HEK293 (cell line): Measurements from ENCODE around the gene TMEM272.

Source experiments
- FEZF1 ChIP-seq: fragments of 450-650 bp; formaldehyde crosslinking; IDR thresholded peaks from 2 replicates; pipeline ENCODE4 v1.5.1; 2016; ENCODE audit warnings: missing biosample characterization, missing genetic modification characterization
- KLF1 ChIP-seq: fragments of 450-650 bp; formaldehyde crosslinking; IDR thresholded peaks from 2 replicates; pipeline ENCODE4 v1.5.1; 2016; ENCODE audit warnings: missing biosample characterization, missing genetic modification characterization
- KLF7 ChIP-seq: fragments of 450-650 bp; formaldehyde crosslinking; IDR thresholded peaks from 2 replicates; pipeline ENCODE4 v1.5.1; 2016; ENCODE audit warnings: missing biosample characterization, missing genetic modification characterization, borderline replicate concordance
- KLF9 ChIP-seq: fragments of 450-650 bp; formaldehyde crosslinking; IDR thresholded peaks from 2 replicates; pipeline ENCODE4 v1.5.1; 2016; ENCODE audit warnings: missing biosample characterization, missing genetic modification characterization, low read depth
- SP2 ChIP-seq: fragments of 450-650 bp; formaldehyde crosslinking; IDR thresholded peaks from 2 replicates; pipeline ENCODE4 v1.5.1; 2016; ENCODE audit warnings: missing biosample characterization, missing genetic modification characterization
- SP3 ChIP-seq: fragments of 450-650 bp; formaldehyde crosslinking; IDR thresholded peaks from 2 replicates; pipeline ENCODE4 v1.5.1; 2016; ENCODE audit warnings: missing biosample characterization, missing genetic modification characterization
- ZEB2 ChIP-seq: fragments of 450-650 bp; formaldehyde crosslinking; IDR thresholded peaks from 2 replicates; pipeline ENCODE4 v1.5.1; 2016; ENCODE audit warnings: missing biosample characterization, missing genetic modification characterization
- ZIC2 ChIP-seq: fragments of 450-650 bp; formaldehyde crosslinking; IDR thresholded peaks from 2 replicates; pipeline ENCODE4 v1.5.1; 2016; ENCODE audit warnings: missing biosample characterization, missing genetic modification characterization
- ZNF121 ChIP-seq: fragments of 450-650 bp; formaldehyde crosslinking; IDR thresholded peaks from 2 replicates; pipeline ENCODE4 v1.5.1; 2016; ENCODE audit warnings: missing biosample characterization, missing genetic modification characterization
- ZNF335 ChIP-seq: fragments of 450-650 bp; formaldehyde crosslinking; conservative IDR thresholded peaks from 2 replicates; pipeline ENCODE4 v1.5.1; 2016; ENCODE audit warnings: missing biosample characterization, missing genetic modification characterization
- ZNF394 ChIP-seq: fragments of 450-650 bp; formaldehyde crosslinking; IDR thresholded peaks from 2 replicates; pipeline ENCODE4 v1.5.1; 2016; ENCODE audit warnings: missing biosample characterization, missing genetic modification characterization, mild to moderate bottlenecking, moderate library complexity, borderline replicate concordance
- ZNF629 ChIP-seq: fragments of 450-650 bp; formaldehyde crosslinking; IDR thresholded peaks from 2 replicates; pipeline ENCODE4 v1.5.1; 2017; ENCODE audit warnings: missing biosample characterization, missing genetic modification characterization
- ZNF76 ChIP-seq: fragments of 450-650 bp; formaldehyde crosslinking; IDR thresholded peaks from 2 replicates; pipeline ENCODE4; 2016; ENCODE audit warnings: low read depth, missing biosample characterization, missing genetic modification characterization, borderline replicate concordance
- TF ChIP-seq, protein P1 (sequence below): fragments of 450-650 bp; IDR thresholded peaks from 2 replicates; pipeline ENCODE4 v1.5.1; 2018; ENCODE audit warnings: missing biosample characterization, mild to moderate bottlenecking, missing genetic modification characterization
- TF ChIP-seq, protein P2 (sequence below): sonication (generic); formaldehyde crosslinking; IDR thresholded peaks from 2 replicates; pipeline ENCODE4 v1.8.1; 2022; ENCODE audit warnings: mild to moderate bottlenecking, moderate library complexity, missing genetic modification reagents
- TF ChIP-seq, protein P3 (sequence below): fragments of 450-650 bp; formaldehyde crosslinking; IDR thresholded peaks from 2 replicates; pipeline ENCODE4 v1.5.1; 2017; ENCODE audit warnings: missing biosample characterization, missing genetic modification characterization
- TF ChIP-seq, protein P4 (sequence below): fragments of 450-650 bp; formaldehyde crosslinking; IDR thresholded peaks from 2 replicates; pipeline ENCODE4 v1.5.1; 2016; ENCODE audit warnings: missing biosample characterization, missing genetic modification characterization
- TF ChIP-seq, protein P5 (sequence below): fragments of 450-650 bp; formaldehyde crosslinking; IDR thresholded peaks from 2 replicates; pipeline ENCODE4 v1.5.1; 2017; ENCODE audit warnings: missing biosample characterization, mild to moderate bottlenecking, missing genetic modification characterization, moderate library complexity
- TF ChIP-seq, protein P6 (sequence below): fragments of 450-650 bp; formaldehyde crosslinking; IDR thresholded peaks from 2 replicates; pipeline ENCODE4 v1.5.1; 2017; ENCODE audit warnings: missing biosample characterization, missing genetic modification characterization
- TF ChIP-seq, protein P7 (sequence below): fragments of 450-650 bp; formaldehyde crosslinking; IDR thresholded peaks from 2 replicates; pipeline ENCODE4 v1.5.1; 2016; ENCODE audit warnings: missing biosample characterization, missing genetic modification characterization
- TF ChIP-seq, protein P8 (sequence below): fragments of 450-650 bp; formaldehyde crosslinking; IDR thresholded peaks from 2 replicates; pipeline ENCODE4 v1.5.1; 2016; ENCODE audit warnings: missing biosample characterization, missing genetic modification characterization
- TF ChIP-seq, protein P9 (sequence below): fragments of 450-650 bp; formaldehyde crosslinking; IDR thresholded peaks from 2 replicates; pipeline ENCODE4 v1.5.1; 2016; ENCODE audit warnings: missing biosample characterization, missing genetic modification characterization

The TMEM272 gene

DNA sequence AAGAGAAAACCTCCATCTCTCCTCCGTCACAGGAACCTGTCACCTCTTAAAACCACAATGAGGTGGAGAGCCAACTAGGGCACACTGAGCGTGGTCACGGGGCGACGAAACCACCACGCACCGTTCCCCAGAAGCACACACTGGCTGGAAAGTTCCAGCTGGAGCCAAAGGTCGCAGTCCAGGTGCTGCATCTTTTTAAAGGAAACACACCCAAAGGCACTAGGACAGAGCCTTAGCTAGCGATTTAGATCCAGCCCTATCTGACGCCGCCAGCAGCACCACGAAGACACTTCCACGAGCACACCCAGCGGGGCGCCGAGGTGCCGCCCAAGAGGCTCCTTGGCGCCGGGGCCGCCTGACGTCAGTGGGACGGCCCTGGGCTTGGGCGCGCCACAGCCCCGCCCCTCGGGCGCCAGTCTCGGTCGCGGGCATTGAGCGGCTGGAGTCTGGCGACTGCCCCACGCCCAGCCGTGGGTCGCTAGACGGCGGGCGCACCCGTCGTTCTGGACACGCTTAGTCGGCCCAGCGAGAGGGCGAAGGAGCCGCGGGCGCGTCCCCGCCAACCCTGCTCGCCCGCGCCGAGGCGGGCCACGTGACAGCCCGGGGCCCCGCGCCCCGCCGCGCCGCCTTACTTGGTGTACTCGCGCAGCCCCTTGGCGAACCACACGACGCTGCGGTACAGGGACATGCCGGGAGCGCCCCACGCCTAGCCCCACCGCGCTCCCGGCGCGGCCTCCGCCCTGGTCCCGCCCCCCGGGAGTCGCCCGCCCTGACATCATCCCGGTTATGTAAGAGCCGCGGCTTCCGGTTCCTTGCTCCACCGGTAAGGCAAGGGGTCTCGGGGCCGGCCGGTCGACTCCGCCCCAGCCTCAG lies 41.3 kb downstream of the TMEM272 start, which contains the start of gene DHRS12 (continued):
- peak; percentile 44 for TF ChIP-seq FEZF1 (tag by site-specific recombination)
- 0 out of 2 replicates have a peak, but pooled peaks have one; percentile 15 for TF ChIP-seq ZNF394 (tag by site-specific recombination)
- TF ChIP-seq, protein P1, sequence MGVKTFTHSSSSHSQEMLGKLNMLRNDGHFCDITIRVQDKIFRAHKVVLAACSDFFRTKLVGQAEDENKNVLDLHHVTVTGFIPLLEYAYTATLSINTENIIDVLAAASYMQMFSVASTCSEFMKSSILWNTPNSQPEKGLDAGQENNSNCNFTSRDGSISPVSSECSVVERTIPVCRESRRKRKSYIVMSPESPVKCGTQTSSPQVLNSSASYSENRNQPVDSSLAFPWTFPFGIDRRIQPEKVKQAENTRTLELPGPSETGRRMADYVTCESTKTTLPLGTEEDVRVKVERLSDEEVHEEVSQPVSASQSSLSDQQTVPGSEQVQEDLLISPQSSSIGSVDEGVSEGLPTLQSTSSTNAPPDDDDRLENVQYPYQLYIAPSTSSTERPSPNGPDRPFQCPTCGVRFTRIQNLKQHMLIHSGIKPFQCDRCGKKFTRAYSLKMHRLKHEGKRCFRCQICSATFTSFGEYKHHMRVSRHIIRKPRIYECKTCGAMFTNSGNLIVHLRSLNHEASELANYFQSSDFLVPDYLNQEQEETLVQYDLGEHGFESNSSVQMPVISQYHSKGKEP (tag by site-specific recombination): 0 out of 2 replicates have a peak, but pooled peaks have one; percentile 9
- TF ChIP-seq KLF1 (tag by site-specific recombination): peak; percentile 82
- TF ChIP-seq, protein P2, sequence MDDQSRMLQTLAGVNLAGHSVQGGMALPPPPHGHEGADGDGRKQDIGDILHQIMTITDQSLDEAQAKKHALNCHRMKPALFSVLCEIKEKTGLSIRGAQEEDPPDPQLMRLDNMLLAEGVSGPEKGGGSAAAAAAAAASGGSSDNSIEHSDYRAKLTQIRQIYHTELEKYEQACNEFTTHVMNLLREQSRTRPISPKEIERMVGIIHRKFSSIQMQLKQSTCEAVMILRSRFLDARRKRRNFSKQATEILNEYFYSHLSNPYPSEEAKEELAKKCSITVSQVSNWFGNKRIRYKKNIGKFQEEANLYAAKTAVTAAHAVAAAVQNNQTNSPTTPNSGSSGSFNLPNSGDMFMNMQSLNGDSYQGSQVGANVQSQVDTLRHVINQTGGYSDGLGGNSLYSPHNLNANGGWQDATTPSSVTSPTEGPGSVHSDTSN (CRISPR knock-in tag): peak; percentile 64; the same call in 1 of the 2 replicates
- peak; percentile 51; the same call in 1 of the 2 replicates for TF ChIP-seq ZNF76 (tag by site-specific recombination)
- peak; percentile 27 for TF ChIP-seq ZNF335 (tag by site-specific recombination)
- peak; percentile 78 for TF ChIP-seq SP2 (tag by site-specific recombination)
- peak; percentile 75; the same call in 1 of the 2 replicates for TF ChIP-seq KLF9 (tag by site-specific recombination)
- peak; percentile 83 for TF ChIP-seq SP3
- TF ChIP-seq, protein P3, sequence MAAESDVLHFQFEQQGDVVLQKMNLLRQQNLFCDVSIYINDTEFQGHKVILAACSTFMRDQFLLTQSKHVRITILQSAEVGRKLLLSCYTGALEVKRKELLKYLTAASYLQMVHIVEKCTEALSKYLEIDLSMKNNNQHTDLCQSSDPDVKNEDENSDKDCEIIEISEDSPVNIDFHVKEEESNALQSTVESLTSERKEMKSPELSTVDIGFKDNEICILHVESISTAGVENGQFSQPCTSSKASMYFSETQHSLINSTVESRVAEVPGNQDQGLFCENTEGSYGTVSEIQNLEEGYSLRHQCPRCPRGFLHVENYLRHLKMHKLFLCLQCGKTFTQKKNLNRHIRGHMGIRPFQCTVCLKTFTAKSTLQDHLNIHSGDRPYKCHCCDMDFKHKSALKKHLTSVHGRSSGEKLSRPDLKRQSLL: peak; percentile 53; the same call in 1 of the 2 replicates
- TF ChIP-seq, protein P4, sequence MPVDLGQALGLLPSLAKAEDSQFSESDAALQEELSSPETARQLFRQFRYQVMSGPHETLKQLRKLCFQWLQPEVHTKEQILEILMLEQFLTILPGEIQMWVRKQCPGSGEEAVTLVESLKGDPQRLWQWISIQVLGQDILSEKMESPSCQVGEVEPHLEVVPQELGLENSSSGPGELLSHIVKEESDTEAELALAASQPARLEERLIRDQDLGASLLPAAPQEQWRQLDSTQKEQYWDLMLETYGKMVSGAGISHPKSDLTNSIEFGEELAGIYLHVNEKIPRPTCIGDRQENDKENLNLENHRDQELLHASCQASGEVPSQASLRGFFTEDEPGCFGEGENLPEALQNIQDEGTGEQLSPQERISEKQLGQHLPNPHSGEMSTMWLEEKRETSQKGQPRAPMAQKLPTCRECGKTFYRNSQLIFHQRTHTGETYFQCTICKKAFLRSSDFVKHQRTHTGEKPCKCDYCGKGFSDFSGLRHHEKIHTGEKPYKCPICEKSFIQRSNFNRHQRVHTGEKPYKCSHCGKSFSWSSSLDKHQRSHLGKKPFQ: no peak
- TF ChIP-seq, protein P5, sequence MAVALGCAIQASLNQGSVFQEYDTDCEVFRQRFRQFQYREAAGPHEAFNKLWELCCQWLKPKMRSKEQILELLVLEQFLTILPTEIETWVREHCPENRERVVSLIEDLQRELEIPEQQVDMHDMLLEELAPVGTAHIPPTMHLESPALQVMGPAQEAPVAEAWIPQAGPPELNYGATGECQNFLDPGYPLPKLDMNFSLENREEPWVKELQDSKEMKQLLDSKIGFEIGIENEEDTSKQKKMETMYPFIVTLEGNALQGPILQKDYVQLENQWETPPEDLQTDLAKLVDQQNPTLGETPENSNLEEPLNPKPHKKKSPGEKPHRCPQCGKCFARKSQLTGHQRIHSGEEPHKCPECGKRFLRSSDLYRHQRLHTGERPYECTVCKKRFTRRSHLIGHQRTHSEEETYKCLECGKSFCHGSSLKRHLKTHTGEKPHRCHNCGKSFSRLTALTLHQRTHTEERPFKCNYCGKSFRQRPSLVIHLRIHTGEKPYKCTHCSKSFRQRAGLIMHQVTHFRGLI (tag by site-specific recombination): 0 out of 2 replicates have a peak, but pooled peaks have one; percentile 46
- TF ChIP-seq, protein P6, sequence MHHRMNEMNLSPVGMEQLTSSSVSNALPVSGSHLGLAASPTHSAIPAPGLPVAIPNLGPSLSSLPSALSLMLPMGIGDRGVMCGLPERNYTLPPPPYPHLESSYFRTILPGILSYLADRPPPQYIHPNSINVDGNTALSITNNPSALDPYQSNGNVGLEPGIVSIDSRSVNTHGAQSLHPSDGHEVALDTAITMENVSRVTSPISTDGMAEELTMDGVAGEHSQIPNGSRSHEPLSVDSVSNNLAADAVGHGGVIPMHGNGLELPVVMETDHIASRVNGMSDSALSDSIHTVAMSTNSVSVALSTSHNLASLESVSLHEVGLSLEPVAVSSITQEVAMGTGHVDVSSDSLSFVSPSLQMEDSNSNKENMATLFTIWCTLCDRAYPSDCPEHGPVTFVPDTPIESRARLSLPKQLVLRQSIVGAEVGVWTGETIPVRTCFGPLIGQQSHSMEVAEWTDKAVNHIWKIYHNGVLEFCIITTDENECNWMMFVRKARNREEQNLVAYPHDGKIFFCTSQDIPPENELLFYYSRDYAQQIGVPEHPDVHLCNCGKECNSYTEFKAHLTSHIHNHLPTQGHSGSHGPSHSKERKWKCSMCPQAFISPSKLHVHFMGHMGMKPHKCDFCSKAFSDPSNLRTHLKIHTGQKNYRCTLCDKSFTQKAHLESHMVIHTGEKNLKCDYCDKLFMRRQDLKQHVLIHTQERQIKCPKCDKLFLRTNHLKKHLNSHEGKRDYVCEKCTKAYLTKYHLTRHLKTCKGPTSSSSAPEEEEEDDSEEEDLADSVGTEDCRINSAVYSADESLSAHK (tag by site-specific recombination): peak; percentile 73; the same call in 1 of the 2 replicates
- TF ChIP-seq, protein P7, sequence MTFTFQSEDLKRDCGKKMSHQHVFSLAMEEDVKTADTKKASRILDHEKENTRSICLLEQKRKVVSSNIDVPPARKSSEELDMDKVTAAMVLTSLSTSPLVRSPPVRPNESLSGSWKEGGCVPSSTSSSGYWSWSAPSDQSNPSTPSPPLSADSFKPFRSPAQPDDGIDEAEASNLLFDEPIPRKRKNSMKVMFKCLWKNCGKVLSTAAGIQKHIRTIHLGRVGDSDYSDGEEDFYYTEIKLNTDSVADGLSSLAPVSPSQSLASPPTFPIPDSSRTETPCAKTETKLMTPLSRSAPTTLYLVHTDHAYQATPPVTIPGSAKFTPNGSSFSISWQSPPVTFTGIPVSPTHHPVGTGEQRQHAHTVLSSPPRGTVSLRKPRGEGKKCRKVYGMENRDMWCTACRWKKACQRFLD (tag by site-specific recombination): no peak
- peak; percentile 93 for TF ChIP-seq ZNF629 (tag by site-specific recombination)
- TF ChIP-seq, protein P8, sequence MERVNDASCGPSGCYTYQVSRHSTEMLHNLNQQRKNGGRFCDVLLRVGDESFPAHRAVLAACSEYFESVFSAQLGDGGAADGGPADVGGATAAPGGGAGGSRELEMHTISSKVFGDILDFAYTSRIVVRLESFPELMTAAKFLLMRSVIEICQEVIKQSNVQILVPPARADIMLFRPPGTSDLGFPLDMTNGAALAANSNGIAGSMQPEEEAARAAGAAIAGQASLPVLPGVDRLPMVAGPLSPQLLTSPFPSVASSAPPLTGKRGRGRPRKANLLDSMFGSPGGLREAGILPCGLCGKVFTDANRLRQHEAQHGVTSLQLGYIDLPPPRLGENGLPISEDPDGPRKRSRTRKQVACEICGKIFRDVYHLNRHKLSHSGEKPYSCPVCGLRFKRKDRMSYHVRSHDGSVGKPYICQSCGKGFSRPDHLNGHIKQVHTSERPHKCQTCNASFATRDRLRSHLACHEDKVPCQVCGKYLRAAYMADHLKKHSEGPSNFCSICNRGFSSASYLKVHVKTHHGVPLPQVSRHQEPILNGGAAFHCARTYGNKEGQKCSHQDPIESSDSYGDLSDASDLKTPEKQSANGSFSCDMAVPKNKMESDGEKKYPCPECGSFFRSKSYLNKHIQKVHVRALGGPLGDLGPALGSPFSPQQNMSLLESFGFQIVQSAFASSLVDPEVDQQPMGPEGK (tag by site-specific recombination): peak; percentile 73
- peak; percentile 58; the same call in 1 of the 2 replicates for TF ChIP-seq ZEB2
- TF ChIP-seq ZNF121: no peak
- TF ChIP-seq, protein P9, sequence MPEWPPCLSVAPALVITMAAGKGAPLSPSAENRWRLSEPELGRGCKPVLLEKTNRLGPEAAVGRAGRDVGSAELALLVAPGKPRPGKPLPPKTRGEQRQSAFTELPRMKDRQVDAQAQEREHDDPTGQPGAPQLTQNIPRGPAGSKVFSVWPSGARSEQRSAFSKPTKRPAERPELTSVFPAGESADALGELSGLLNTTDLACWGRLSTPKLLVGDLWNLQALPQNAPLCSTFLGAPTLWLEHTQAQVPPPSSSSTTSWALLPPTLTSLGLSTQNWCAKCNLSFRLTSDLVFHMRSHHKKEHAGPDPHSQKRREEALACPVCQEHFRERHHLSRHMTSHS (tag by site-specific recombination): no peak
- peak; percentile 52 for TF ChIP-seq ZIC2 (tag by site-specific recombination)
- TF ChIP-seq KLF7 (tag by site-specific recombination): peak; percentile 87; the same call in 1 of the 2 replicates
